Stimulated activated CD8-positive, alpha-beta memory T cell treated with anti-CD3 and anti-CD28 coated beads, Interleukin-4, amount 100 ng/mL, for 1 hour (primary cell): ENCODE results near the gene MANBA.
"Not testable (repeated sequence)": the region's sequence is repeated elsewhere in the genome, so short reads cannot be mapped to it uniquely, and the experiment has no call there.

Experiments used
- DNase-seq, 2 donors: peaks; one replicate each; pipeline ENCODE4 v3.0.0-alpha.2; 2020; ENCODE audit warnings: low read depth in 2 of 2, low spot score in 1 of 2

Gene MANBA

GRCh38 chr4:102725229-102725628 is 35.5 kb downstream of the MANBA start:
- DNase-seq = no peak

- no peak for DNase-seq
Observed at GRCh38 chr4:102723511-102723910, 37.3 kb downstream of the MANBA start.

- DNase-seq = no peak
Observed at GRCh38 chr4:102722740-102723139, 38.0 kb downstream of the MANBA start.

GRCh38 chr4:102718833-102719575 is 41.8 kb downstream of the MANBA start:
- DNase-seq = not testable (repeated sequence)

GRCh38 chr4:102717448-102718092 is 43.2 kb downstream of the MANBA start:
- no peak for DNase-seq

GRCh38 chr4:102715057-102715456 is 45.7 kb downstream of the MANBA start:
- no peak for DNase-seq

GRCh38 chr4:102713774-102714173 is 47.0 kb downstream of the MANBA start:
- not testable (repeated sequence) for DNase-seq

GRCh38 chr4:102713096-102713495 is 47.7 kb downstream of the MANBA start:
- no peak for DNase-seq

- DNase-seq = no peak
Observed at GRCh38 chr4:102710986-102711385, 49.8 kb downstream of the MANBA start.

- not testable (repeated sequence) for DNase-seq
Observed at GRCh38 chr4:102709060-102709459, 51.7 kb downstream of the MANBA start.

- DNase-seq = no peak
Observed at GRCh38 chr4:102707150-102707549, 53.6 kb downstream of the MANBA start.

GRCh38 chr4:102705391-102705935 is 55.3 kb downstream of the MANBA start:
- DNase-seq = no peak

GRCh38 chr4:102696758-102697157 is 64.0 kb downstream of the MANBA start:
- no peak for DNase-seq

GRCh38 chr4:102694791-102695190 is 66.0 kb downstream of the MANBA start:
- DNase-seq = no peak

- DNase-seq = no peak
Observed at GRCh38 chr4:102693861-102694260, 66.9 kb downstream of the MANBA start.

GRCh38 chr4:102693262-102693850 is 67.4 kb downstream of the MANBA start:
- no peak for DNase-seq

- no peak for DNase-seq
Observed at GRCh38 chr4:102692474-102692873, 68.3 kb downstream of the MANBA start.

GRCh38 chr4:102687982-102688433 is 72.8 kb downstream of the MANBA start:
- DNase-seq = no peak

GRCh38 chr4:102687373-102687981 is 73.3 kb downstream of the MANBA start:
- no peak for DNase-seq

GRCh38 chr4:102685768-102686167 is 75.0 kb downstream of the MANBA start:
- DNase-seq = no peak

- DNase-seq = no peak
Observed at GRCh38 chr4:102684610-102685052, 76.1 kb downstream of the MANBA start.
